Measurements from ENCODE around the gene TMEM100. TPM values are rescaled to one million over a fixed set of nuclear protein-coding genes. Genes with fewer than 3 reads are reported as not detected.
A peak's percentile ranks its signal among the peaks of the same experiment; 100 is the strongest.
"Not testable (repeated sequence)": the region's sequence is repeated elsewhere in the genome, so short reads cannot be mapped to it uniquely, and the experiment has no call there.

Gene TMEM100
- total and polyA plus RNA-seq, 7 donors, result 2.5 to 25.0 (median 9.0) TPM

DNA sequence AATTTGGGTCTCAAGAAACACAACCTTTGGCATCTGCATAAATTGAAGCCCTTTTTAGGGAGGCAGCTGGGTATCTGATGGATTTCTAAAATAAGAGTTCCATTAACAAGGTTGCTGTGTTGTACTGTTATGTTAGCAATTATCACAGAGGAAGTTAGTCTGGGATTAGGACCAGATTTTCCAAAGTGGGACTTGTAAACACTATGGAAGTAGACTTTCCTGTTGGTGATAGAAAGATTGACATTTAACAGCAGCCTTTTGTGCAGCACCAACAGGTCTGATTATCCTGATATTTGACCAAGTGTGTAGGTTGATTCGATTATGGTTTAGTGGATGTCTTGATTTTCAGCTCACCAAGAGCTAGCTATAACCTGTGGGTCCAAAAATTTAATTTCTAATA, 46.4 kb downstream of the TMEM100 start:
- Histone ChIP-seq H3K4me1 (no peaks in the 10 kb centered on the region), H3K9me3 (no peaks in the 10 kb centered on the region), H3K36me3 (no peaks in the 10 kb centered on the region), H3K4me3 (no peak overlapping the region), H3K27me3 (no peaks in the 10 kb centered on the region), H3K27ac (no peak overlapping the region)
- intact Hi-C loops (cut with DNase I), result no loop called here
- no peak for DNase-seq
- TF ChIP-seq, protein P1, sequence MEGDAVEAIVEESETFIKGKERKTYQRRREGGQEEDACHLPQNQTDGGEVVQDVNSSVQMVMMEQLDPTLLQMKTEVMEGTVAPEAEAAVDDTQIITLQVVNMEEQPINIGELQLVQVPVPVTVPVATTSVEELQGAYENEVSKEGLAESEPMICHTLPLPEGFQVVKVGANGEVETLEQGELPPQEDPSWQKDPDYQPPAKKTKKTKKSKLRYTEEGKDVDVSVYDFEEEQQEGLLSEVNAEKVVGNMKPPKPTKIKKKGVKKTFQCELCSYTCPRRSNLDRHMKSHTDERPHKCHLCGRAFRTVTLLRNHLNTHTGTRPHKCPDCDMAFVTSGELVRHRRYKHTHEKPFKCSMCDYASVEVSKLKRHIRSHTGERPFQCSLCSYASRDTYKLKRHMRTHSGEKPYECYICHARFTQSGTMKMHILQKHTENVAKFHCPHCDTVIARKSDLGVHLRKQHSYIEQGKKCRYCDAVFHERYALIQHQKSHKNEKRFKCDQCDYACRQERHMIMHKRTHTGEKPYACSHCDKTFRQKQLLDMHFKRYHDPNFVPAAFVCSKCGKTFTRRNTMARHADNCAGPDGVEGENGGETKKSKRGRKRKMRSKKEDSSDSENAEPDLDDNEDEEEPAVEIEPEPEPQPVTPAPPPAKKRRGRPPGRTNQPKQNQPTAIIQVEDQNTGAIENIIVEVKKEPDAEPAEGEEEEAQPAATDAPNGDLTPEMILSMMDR (IDR thresholded peaks at IDR 0.05), result no peak
- TF ChIP-seq POLR2A (IDR thresholded peaks at IDR 0.05) (no peak), POLR2AphosphoS5 (IDR thresholded peaks at IDR 0.05) (no peak), EP300 (IDR thresholded peaks at IDR 0.05) (no peak)
- 86 to 87% methylated on average over 1 of the region's 1 CpG for WGBS, 2 donors

GRCh38 chr17:55673743-55674506, 48.7 kb downstream of the TMEM100 start:
- 76 to 83% methylated on average over 3 of the region's 3 CpGs for WGBS, 2 donors
- intact Hi-C loops (cut with DNase I), result no loop called here
- Histone ChIP-seq H3K9me3 (no peaks in the 10 kb centered on the region), H3K27me3 (no peaks in the 10 kb centered on the region), H3K4me3 (no peak overlapping the region), H3K27ac (no peak overlapping the region), H3K36me3 (no peaks in the 10 kb centered on the region), H3K4me1 (peaks cover 0 to 2% (median 0%) of the 10 kb centered on the region in 4 donors)
- TF ChIP-seq POLR2A (IDR thresholded peaks at IDR 0.05) (no peak), POLR2AphosphoS5 (IDR thresholded peaks at IDR 0.05) (no peak), EP300 (IDR thresholded peaks at IDR 0.05) (no peak)
- TF ChIP-seq, protein P1 (IDR thresholded peaks at IDR 0.05), result no peak
- no peak for DNase-seq

GRCh38 chr17:55672585-55673501, 49.8 kb downstream of the TMEM100 start:
- intact Hi-C loops (cut with DNase I), result no loop called here
- Histone ChIP-seq H3K36me3 (no peaks in the 10 kb centered on the region), H3K27ac (peak overlapping the region; percentile 13 to 55 (median 36)), H3K4me1 (peaks cover 0 to 13% (median 2%) of the 10 kb centered on the region in 4 donors), H3K4me3 (no peak overlapping the region), H3K27me3 (no peaks in the 10 kb centered on the region), H3K9me3 (no peaks in the 10 kb centered on the region)
- TF ChIP-seq POLR2A (IDR thresholded peaks at IDR 0.05) (no peak), POLR2AphosphoS5 (IDR thresholded peaks at IDR 0.05) (peak; percentile 10 to 20 (median 14)), EP300 (IDR thresholded peaks at IDR 0.05) (no peak)
- TF ChIP-seq, protein P1 (IDR thresholded peaks at IDR 0.05), result no peak
- WGBS, 2 donors, result 76 to 79% methylated on average over 3 of the region's 3 CpGs
- peak; percentile 62 for DNase-seq

DNA sequence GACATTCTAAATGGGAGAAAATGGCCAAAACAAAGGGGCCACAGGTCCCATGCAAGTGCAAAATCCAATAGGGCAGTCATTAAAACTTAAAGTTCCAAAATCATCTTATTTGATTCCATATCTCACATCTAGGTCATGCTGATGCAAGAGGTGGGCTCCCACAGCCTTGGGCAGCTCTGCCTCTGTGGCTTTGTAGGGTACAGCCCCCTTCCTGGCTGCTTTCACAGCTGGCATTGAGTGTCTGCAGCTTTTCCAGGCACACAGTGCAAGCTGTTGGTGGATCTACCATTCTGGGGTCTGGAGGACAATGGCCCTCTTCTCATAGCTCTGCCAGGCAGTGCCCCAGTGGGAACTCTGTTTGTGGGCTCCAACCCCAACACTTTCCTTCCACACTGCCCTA, 50.7 kb downstream of the TMEM100 start:
- H3K27me3 ChIP-seq; intact Hi-C loops (cut with DNase I); H3K9me3 ChIP-seq; H3K4me3 ChIP-seq; DNase-seq; H3K36me3 ChIP-seq: not testable (repeated sequence)
- peaks cover 0 to 20% (median 4%) of the 10 kb centered on the region in 4 donors for H3K4me1 ChIP-seq
- H3K27ac ChIP-seq, result peak overlapping the region in 3 of 4 donors; percentile 13 to 55 (median 23)

Other genes starting within 250 kb of the TMEM100 start
- gene SMIM36, start 211.4 kb downstream of the TMEM100 start, total RNA-seq, result not detected
- not detected for gene SMIM36, start 211.4 kb downstream of the TMEM100 start, polyA plus RNA-seq
- 10 to 100 TPM; 20.8 to 25.0 (median 23.9) TPM for gene PCTP, start 28.2 kb upstream of the TMEM100 start, total RNA-seq
- 10 to 100 TPM; 28.9 to 64.7 (median 45.0) TPM for gene PCTP, start 28.2 kb upstream of the TMEM100 start, polyA plus RNA-seq

Measured in sigmoid colon (tissue), 7 donors.